PC-3 (cell line): ENCODE results near the gene BCAS3. TPM values are rescaled to one million over a fixed set of nuclear protein-coding genes. Genes with fewer than 3 reads are reported as not detected.

ENCODE experiments used
- ATAC-seq: fragments of 200-7000 bp; cut with Tn5 transposase; 2 replicates; pipeline ENCODE4 v1.9.1; 2020; ENCODE audit warnings: mild to moderate bottlenecking, moderate library complexity
- BruUV-seq: library from RNA; stranded (reverse); fragments of 400-500 nt; replicated peaks from 2 replicates; lab custom pipeline; 2021; lab: Mats Ljungman, UMichigan
- CTCF ChIA-PET: fragments of 300-600 bp; sonication (Branson Sonifier 250); formaldehyde crosslinking; loops from one replicate; lab custom pipeline; 2022; ENCODE audit warnings: antibody characterized with exemption; lab: Charles Lee
- POLR2A ChIA-PET: fragments of 300-600 bp; sonication (Branson Sonifier 250); formaldehyde crosslinking; loops from one replicate; lab custom pipeline; 2022; ENCODE audit warnings: antibody characterized with exemption; ENCODE audit not compliant: unreplicated experiment; lab: Charles Lee
- DNase-seq: peaks from one replicate; pipeline ENCODE4 v3.0.0-alpha.2; 2015
- H2AFZ ChIP-seq: fragments of 300-600 bp; sonication (generic); 2 replicates; pipeline ENCODE4 v1.6.0; 2016; ENCODE audit warnings: antibody characterized with exemption, low read length
- H3F3A ChIP-seq: fragments of 300-600 bp; sonication (generic); one replicate; pipeline ENCODE4 v1.6.0; 2017; ENCODE audit warnings: antibody characterized with exemption, low read length, control low read depth, mild to moderate bottlenecking; ENCODE audit not compliant: unreplicated experiment
- H3K27ac ChIP-seq: fragments of 300-600 bp; sonication (generic); 2 replicates; pipeline ENCODE4 v1.5.1; 2016; ENCODE audit warnings: mild to moderate bottlenecking, low read length
- H3K27me3 ChIP-seq: fragments of 300-600 bp; sonication (generic); 2 replicates; pipeline ENCODE4 v1.6.1; 2016; ENCODE audit warnings: low read length, mixed read lengths
- H3K36me3 ChIP-seq: fragments of 300-600 bp; sonication (generic); 2 replicates; pipeline ENCODE4 v1.6.1; 2016; ENCODE audit warnings: low read depth, mixed run types, low read length, mixed read lengths
- H3K4me1 ChIP-seq: fragments of 300-600 bp; sonication (generic); 2 replicates; pipeline ENCODE4 v1.5.1; 2016; ENCODE audit warnings: low read length; ENCODE audit not compliant: insufficient read depth
- H3K4me2 ChIP-seq: fragments of 300-600 bp; sonication (generic); 2 replicates; pipeline ENCODE4 v1.6.0; 2016; ENCODE audit warnings: low read length
- H3K4me3 ChIP-seq: fragments of 300-600 bp; sonication (generic); 2 replicates; pipeline ENCODE4 v1.5.1; 2016; ENCODE audit warnings: mild to moderate bottlenecking, low read length, mixed read lengths
- H3K79me2 ChIP-seq: fragments of 300-600 bp; sonication (generic); 2 replicates; pipeline ENCODE4 v1.6.1; 2017; ENCODE audit warnings: low read length, mixed read lengths
- H3K9ac ChIP-seq: fragments of 300-600 bp; sonication (generic); 2 replicates; pipeline ENCODE4 v1.6.0; 2016; ENCODE audit warnings: mild to moderate bottlenecking, low read length
- H3K9me2 ChIP-seq: fragments of 300-600 bp; sonication (generic); replicated peaks from 2 replicates; pipeline ENCODE4 v1.6.1; 2016; ENCODE audit warnings: mixed run types, low read length, mixed read lengths
- H3K9me3 ChIP-seq: fragments of 300-600 bp; sonication (generic); 2 replicates; pipeline ENCODE4 v1.6.1; 2016; ENCODE audit warnings: low read length, mixed read lengths
- H4K20me1 ChIP-seq: fragments of 300-600 bp; sonication (generic); 2 replicates; pipeline ENCODE4 v1.6.1; 2016; ENCODE audit warnings: low read length, mixed read lengths
- EZH2 ChIP-seq: fragments of 300-600 bp; sonication (generic); IDR thresholded peaks from one replicate; pipeline ENCODE4 v1.6.1; 2017; ENCODE audit warnings: antibody characterized with exemption, mild to moderate bottlenecking, low read length; ENCODE audit not compliant: unreplicated experiment
- EZH2phosphoT487 ChIP-seq: fragments of 300-600 bp; sonication (generic); IDR thresholded peaks from 2 replicates; pipeline ENCODE4 v1.6.1; 2018; ENCODE audit warnings: mild to moderate bottlenecking, antibody characterized with exemption, low read length, borderline replicate concordance
- intact Hi-C: fragments of 100-400 bp; cut with micrococcal nuclease; formaldehyde crosslinking; loops from 2 replicates; pipeline ENCODE4 v1.9.0; 2023
- total RNA-seq: library from RNA; depleted of rRNA; stranded (reverse); fragments of >200 nt; gene quantifications from 2 replicates; pipeline ENCODE4 v1.2.3, GENCODE V29; 2014
- TF ChIP-seq, protein P1 (sequence below): fragments of 300-600 bp; sonication (generic); conservative IDR thresholded peaks from 2 replicates; pipeline ENCODE4 v1.5.1; 2017; ENCODE audit warnings: antibody characterized with exemption, low read depth, mild to moderate bottlenecking, low read length

The BCAS3 gene
- total RNA-seq, 1 experiment from 2014 or later, result 25.9 TPM

GRCh38 chr17:60969500-60970037 lies 291.9 kb downstream of the BCAS3 start:
- Histone ChIP-seq H4K20me1 (no peaks in the 10 kb centered on the region), H3K4me2 (no peak overlapping the region), H3K4me3 (no peak overlapping the region), H3K9ac (no peak overlapping the region), H3K79me2 (no peaks in the 10 kb centered on the region), H3K36me3 (no peaks in the 10 kb centered on the region), H3K9me2 (no peaks in the 10 kb centered on the region), H3K9me3 (no peaks in the 10 kb centered on the region), H3K27ac (no peak overlapping the region), H3F3A (no peaks in the 10 kb centered on the region), H2AFZ (no peak overlapping the region), H3K27me3 (no peaks in the 10 kb centered on the region), H3K4me1 (no peaks in the 10 kb centered on the region)
- CTCF ChIA-PET, result no interaction called here
- TF ChIP-seq EZH2 (no peak), EZH2phosphoT487 (no peak)
- TF ChIP-seq, protein P1, sequence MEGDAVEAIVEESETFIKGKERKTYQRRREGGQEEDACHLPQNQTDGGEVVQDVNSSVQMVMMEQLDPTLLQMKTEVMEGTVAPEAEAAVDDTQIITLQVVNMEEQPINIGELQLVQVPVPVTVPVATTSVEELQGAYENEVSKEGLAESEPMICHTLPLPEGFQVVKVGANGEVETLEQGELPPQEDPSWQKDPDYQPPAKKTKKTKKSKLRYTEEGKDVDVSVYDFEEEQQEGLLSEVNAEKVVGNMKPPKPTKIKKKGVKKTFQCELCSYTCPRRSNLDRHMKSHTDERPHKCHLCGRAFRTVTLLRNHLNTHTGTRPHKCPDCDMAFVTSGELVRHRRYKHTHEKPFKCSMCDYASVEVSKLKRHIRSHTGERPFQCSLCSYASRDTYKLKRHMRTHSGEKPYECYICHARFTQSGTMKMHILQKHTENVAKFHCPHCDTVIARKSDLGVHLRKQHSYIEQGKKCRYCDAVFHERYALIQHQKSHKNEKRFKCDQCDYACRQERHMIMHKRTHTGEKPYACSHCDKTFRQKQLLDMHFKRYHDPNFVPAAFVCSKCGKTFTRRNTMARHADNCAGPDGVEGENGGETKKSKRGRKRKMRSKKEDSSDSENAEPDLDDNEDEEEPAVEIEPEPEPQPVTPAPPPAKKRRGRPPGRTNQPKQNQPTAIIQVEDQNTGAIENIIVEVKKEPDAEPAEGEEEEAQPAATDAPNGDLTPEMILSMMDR, result no peak
- ATAC-seq (no peak), DNase-seq (no peak)
- BruUV-seq, result no TSS peak
- POLR2A ChIA-PET, result no interaction called here
- intact Hi-C loops, result loop anchor here (2.0 kb wide), 2 partner anchors 249 to 431 kb away; no protein-coding TSS in a partner anchor

- no TSS peak for BruUV-seq
- intact Hi-C loops, result loop anchor here (1.0 to 2.0 kb wide), 3 partner anchors 250 to 441 kb away; no protein-coding TSS in a partner anchor
- Histone ChIP-seq H4K20me1 (no peaks in the 10 kb centered on the region), H3K4me2 (no peak overlapping the region), H2AFZ (no peak overlapping the region), H3F3A (no peaks in the 10 kb centered on the region), H3K36me3 (no peaks in the 10 kb centered on the region), H3K9me3 (no peaks in the 10 kb centered on the region), H3K27ac (no peak overlapping the region), H3K4me1 (no peaks in the 10 kb centered on the region), H3K79me2 (no peaks in the 10 kb centered on the region), H3K9ac (no peak overlapping the region), H3K27me3 (no peaks in the 10 kb centered on the region), H3K4me3 (no peak overlapping the region), H3K9me2 (no peaks in the 10 kb centered on the region)
- TF ChIP-seq, protein P1, result no peak
- TF ChIP-seq EZH2phosphoT487, result no peak
- TF ChIP-seq EZH2, result no peak
- ATAC-seq, result no peak
- POLR2A ChIA-PET, result no interaction called here
- CTCF ChIA-PET, result interaction anchor here (0.6 to 1.9 kb wide), 3 partner anchors 250 to 502 kb away, joined by 4 to 16 read pairs (median 8); no protein-coding TSS in a partner anchor
- DNase-seq, result no peak
Measured at GRCh38 chr17:60970741-60971140, 293.1 kb downstream of the BCAS3 start.
